Measurements from ENCODE around the gene CPA2.
A peak's percentile ranks its signal among the peaks of the same experiment; 100 is the strongest.

Gene CPA2

GRCh38 chr7:130256704-130257103 lies 10.0 kb upstream of the CPA2 start:
- DNase-seq: no peak

GRCh38 chr7:130258494-130259078 lies 8.1 kb upstream of the CPA2 start:
- no peak for DNase-seq

DNA sequence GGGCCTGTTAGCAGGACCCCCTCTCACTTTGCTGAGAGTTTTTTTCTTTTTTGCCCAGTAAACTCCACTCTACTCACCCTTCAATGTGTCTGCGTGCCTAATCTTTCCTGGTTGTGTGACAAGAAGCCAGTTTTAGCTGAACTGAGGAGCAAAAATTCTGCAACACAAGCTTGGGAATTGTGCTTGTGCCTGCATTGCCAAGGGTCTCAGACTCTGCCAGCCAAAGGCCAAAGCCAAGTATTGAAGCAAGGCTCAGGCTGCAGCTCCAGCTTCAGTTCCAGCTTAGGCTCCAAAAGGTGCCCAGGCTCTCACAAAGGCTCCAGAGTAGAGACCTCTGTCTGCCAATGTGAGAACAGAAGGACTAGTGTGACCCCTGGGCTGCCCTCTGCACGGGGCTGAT lies 4.2 kb upstream of the CPA2 start:
- no peak for DNase-seq

DNA sequence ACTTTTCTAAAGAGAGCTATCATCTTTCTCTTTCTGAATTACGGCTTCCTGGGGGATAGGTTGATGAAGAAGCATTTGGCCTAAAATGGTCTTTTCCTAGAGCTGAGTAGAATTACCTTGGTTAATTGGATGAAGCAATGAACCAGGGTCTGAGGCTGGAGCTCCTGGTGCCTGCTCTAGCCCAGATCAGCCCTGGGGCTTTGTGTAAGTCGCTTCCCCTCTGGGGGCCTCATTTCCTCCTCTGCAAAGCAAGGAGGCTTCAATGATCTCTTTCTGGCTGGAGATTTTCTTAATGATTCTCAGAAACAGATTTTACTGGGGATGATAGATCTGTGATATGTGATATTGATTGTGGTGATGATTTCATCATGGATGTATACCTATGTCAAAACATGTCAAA lies 3.5 kb upstream of the CPA2 start:
- no peak for DNase-seq

DNA sequence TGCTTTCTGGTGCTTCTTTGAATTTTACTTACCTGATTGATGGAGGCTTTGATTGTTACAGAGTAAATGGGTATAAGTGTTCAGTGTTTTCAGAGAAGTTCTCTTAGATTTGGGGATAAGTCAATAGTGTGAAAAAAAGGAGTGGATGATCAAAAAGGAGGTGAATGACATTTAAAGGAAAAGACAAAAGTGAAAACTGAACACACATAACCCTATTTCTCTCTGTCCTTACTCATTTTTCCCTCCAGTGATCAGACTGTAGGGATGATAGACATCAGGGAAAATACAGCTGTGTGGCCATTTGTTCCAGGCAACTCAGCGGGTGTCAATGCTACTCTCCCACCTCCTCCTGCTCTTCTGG lies 278 bp downstream of the CPA2 start:
- no peak for DNase-seq

DNA sequence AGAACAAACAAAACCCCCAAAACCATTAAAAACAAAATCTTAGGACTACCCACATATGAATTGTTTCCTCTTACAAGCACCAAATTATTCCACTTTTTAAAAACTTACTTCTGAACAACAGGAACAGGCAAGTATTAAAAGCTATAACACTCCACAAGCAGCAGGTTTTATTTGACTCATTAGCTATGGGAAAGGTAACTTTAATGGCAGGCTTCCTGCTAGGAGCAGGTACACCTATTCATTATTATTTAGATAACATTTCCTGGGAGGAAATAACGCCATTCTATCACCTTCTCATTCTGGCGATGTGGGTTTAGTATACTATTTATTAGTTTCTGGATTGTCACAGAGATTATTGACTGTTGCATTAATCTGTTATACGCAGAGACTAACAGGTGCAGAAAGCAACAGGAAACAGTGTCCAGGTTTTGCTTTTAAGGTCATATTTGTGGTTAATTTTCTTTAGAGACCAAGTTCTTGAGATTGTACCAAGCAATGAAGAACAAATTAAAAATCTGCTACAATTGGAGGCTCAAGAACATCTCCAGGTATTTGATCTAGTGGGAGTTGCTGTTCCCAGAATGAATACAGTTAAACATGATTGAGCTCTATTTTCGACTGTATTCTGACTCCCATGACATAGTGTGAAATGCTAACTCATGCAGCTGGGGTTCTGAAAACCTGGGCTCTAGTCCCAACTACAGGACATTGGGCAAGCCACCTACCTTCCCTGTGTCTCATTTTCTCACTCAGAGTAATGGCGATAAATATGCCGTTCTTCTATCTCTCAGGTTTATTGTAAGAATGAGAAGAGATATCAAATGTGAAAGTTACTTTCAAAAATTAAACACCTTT lies 2.0 kb downstream of the CPA2 start:
- DNase-seq: no peak

GRCh38 chr7:130269318-130269694 lies 2.6 kb downstream of the CPA2 start:
- DNase-seq: no peak

- peak; percentile 58 for DNase-seq
These were observed 4.5 kb downstream of the CPA2 start for GRCh38 chr7:130270947-130271800.

GRCh38 chr7:130272381-130273080 lies 5.9 kb downstream of the CPA2 start:
- DNase-seq: peak; percentile 39

DNA sequence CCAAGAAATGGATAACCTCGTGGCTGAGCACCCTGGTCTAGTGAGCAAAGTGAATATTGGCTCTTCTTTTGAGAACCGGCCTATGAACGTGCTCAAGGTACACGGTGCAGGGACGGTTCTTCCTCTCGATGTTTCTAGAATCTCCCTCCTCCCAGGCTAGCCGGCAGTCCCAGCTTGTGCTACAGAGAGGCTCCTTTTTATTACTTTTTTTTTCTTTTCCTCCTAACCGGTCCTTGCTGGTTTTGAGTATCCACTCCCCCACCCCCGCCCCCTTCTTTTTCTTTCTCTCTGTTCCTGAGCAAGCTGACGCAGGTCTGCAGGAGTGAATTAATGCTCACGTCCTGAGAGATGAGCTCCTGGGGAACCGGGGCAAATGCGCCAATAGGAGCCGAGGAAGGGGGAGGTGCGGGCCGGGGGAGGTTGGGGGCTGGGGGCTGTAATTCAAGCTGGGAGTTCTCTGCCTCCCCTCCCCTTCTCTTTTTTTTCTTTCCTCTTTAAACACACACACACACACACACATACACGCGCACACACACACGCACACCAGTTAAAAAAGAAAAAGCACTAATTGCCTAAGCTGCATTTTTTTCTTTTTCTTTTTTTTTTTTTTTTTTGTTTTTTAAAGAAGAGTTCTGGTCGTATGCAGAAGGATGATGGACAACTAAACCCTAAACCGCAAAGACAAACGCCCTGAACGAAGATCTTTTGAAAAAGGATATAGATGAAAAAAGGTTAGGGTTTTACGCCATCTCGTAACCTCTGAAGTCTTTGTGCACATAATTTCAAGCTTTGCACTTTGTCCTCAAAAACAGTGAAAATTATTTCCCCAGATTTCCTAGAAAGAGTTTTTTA lies 6.6 kb downstream of the CPA2 start:
- DNase-seq: peak; percentile 95

DNA sequence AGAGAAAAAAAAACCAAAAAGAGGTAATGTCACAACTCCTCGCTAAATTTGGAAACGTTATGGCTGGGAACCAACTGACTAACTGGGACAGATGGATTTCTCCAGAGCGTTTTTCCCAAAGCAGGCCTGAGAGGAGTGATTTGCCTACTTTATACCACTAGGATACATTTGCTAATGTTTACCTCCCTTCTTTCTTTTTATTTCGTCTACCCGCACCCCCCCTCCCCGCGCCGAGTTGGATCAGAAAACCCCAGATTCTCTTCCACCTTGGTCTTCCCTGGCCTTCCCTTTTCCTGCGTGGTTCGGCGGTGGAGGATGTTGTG lies 7.2 kb downstream of the CPA2 start:
- DNase-seq: no peak

- no peak for DNase-seq
These were observed 7.6 kb downstream of the CPA2 start for GRCh38 chr7:130274296-130274695.

GRCh38 chr7:130274983-130275591 lies 8.4 kb downstream of the CPA2 start:
- peak; percentile 62 for DNase-seq

- no peak for DNase-seq
These were observed 9.2 kb downstream of the CPA2 start for GRCh38 chr7:130275826-130276297.

DNA sequence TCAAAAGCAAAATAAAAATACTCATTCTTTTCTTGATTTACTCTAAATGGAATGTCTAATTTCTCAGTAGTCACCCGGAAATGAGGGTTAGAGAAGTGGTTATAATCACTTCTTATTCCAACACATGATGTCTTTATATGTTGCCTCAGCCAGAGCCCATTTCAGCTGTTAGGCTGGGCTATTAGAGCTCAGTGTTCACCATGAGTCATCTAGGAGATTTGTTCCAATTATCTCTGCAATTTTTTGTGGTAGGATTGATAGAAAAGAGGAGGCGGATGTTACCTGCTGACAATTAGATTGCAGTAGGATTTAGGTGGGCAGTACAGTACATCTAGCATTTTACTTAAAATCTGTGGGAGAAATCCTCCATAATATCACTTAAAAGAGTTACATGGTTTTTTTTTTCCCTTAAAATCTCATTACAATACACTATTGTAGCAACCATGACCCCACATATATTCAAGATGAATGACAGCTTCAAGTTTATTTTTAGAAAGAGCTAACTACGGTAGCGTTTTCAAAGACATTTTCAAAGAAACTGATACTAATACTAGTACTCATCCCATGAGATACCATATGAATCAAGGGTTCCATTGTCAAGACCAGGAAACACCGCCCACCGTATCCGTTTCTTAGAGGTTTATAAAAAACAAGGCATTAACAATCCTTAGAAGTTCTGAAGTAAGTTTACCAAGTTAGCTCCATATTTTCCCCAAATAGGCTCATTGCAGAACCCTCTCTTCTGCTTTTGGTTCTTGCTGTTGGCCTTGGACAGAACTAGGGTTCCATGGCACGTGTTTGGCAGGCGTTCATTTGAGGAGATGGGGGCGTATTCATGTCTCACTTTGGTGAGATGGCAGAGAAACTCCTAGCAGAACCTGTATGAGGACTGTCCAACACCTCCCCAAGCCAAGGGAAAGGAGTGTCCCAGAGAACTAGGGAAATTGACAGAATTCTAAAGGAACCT lies 10.4 kb downstream of the CPA2 start:
- DNase-seq: peak; percentile 78

GRCh38 chr7:130277763-130278643 lies 11.3 kb downstream of the CPA2 start:
- DNase-seq: no peak

GRCh38 chr7:130278860-130279259 lies 12.2 kb downstream of the CPA2 start:
- DNase-seq: no peak

GRCh38 chr7:130279286-130279685 lies 12.6 kb downstream of the CPA2 start:
- no peak for DNase-seq

GRCh38 chr7:130279906-130280305 lies 13.2 kb downstream of the CPA2 start:
- no peak for DNase-seq

Measured in NCI-H1436 treated with DMSO at 0.1 percent for 48 hours (cell line).